Ishikawa (cell line): Measurements from ENCODE around the gene APOC4.

Experiments used
- CEBPB ChIP-seq: IDR thresholded peaks from 2 replicates; pipeline ENCODE4 v1.6.1; 2012
- CREB1 ChIP-seq: IDR thresholded peaks from 2 replicates; pipeline ENCODE4 v1.6.1; 2012; ENCODE audit warnings: low read depth
- EGR1 ChIP-seq: IDR thresholded peaks from 2 replicates; pipeline ENCODE4 v1.6.1; 2012
- EP300 ChIP-seq: IDR thresholded peaks from 2 replicates; pipeline ENCODE4 v1.6.1; 2012; ENCODE audit warnings: borderline replicate concordance
- FOXM1 ChIP-seq: IDR thresholded peaks from 2 replicates; pipeline ENCODE4 v1.6.1; 2012; ENCODE audit warnings: low read depth, borderline replicate concordance
- NFIC ChIP-seq: IDR thresholded peaks from 2 replicates; pipeline ENCODE4 v1.6.1; 2012
- RAD21 ChIP-seq: IDR thresholded peaks from 2 replicates; pipeline ENCODE4 v1.6.1; 2012; ENCODE audit warnings: low read depth
- TAF1 ChIP-seq: IDR thresholded peaks from 2 replicates; pipeline ENCODE4 v1.6.1; 2012; ENCODE audit warnings: low read depth, mild to moderate bottlenecking
- TCF12 ChIP-seq: IDR thresholded peaks from 2 replicates; pipeline ENCODE4 v1.6.1; 2012; ENCODE audit warnings: low read depth
- TEAD4 ChIP-seq: IDR thresholded peaks from 2 replicates; pipeline ENCODE4 v1.6.1; 2012
- YY1 ChIP-seq: IDR thresholded peaks from 2 replicates; pipeline ENCODE4 v1.6.1; 2012; ENCODE audit warnings: low read depth
- ZBTB7A ChIP-seq: IDR thresholded peaks from 2 replicates; pipeline ENCODE4 v1.6.1; 2012; ENCODE audit warnings: low read depth
- TF ChIP-seq, protein P1 (sequence below): IDR thresholded peaks from 2 replicates; pipeline ENCODE4 v1.6.1; 2012
- TF ChIP-seq, protein P2 (sequence below): IDR thresholded peaks from 2 replicates; pipeline ENCODE4 v1.6.1; 2012; ENCODE audit warnings: low read depth, mild to moderate bottlenecking
- TF ChIP-seq, protein P3 (sequence below): IDR thresholded peaks from 2 replicates; pipeline ENCODE4 v1.6.1; 2012

The APOC4 gene

DNA sequence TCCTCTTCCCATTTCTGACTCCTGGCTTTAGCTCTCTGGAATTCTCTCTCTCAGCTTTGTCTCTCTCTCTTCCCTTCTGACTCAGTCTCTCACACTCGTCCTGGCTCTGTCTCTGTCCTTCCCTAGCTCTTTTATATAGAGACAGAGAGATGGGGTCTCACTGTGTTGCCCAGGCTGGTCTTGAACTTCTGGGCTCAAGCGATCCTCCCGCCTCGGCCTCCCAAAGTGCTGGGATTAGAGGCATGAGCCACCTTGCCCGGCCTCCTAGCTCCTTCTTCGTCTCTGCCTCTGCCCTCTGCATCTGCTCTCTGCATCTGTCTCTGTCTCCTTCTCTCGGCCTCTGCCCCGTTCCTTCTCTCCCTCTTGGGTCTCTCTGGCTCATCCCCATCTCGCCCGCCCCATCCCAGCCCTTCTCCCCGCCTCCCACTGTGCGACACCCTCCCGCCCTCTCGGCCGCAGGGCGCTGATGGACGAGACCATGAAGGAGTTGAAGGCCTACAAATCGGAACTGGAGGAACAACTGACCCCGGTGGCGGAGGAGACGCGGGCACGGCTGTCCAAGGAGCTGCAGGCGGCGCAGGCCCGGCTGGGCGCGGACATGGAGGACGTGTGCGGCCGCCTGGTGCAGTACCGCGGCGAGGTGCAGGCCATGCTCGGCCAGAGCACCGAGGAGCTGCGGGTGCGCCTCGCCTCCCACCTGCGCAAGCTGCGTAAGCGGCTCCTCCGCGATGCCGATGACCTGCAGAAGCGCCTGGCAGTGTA is 33.8 kb upstream of the APOC4 start:
- TF ChIP-seq EP300 (no peak), YY1 (no peak), CREB1 (no peak), FOXM1 (no peak), ZBTB7A (no peak), RAD21 (no peak), NFIC (no peak), EGR1 (no peak)
- TF ChIP-seq, protein P1, sequence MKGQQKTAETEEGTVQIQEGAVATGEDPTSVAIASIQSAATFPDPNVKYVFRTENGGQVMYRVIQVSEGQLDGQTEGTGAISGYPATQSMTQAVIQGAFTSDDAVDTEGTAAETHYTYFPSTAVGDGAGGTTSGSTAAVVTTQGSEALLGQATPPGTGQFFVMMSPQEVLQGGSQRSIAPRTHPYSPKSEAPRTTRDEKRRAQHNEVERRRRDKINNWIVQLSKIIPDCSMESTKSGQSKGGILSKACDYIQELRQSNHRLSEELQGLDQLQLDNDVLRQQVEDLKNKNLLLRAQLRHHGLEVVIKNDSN, result no peak
- TF ChIP-seq, protein P2, sequence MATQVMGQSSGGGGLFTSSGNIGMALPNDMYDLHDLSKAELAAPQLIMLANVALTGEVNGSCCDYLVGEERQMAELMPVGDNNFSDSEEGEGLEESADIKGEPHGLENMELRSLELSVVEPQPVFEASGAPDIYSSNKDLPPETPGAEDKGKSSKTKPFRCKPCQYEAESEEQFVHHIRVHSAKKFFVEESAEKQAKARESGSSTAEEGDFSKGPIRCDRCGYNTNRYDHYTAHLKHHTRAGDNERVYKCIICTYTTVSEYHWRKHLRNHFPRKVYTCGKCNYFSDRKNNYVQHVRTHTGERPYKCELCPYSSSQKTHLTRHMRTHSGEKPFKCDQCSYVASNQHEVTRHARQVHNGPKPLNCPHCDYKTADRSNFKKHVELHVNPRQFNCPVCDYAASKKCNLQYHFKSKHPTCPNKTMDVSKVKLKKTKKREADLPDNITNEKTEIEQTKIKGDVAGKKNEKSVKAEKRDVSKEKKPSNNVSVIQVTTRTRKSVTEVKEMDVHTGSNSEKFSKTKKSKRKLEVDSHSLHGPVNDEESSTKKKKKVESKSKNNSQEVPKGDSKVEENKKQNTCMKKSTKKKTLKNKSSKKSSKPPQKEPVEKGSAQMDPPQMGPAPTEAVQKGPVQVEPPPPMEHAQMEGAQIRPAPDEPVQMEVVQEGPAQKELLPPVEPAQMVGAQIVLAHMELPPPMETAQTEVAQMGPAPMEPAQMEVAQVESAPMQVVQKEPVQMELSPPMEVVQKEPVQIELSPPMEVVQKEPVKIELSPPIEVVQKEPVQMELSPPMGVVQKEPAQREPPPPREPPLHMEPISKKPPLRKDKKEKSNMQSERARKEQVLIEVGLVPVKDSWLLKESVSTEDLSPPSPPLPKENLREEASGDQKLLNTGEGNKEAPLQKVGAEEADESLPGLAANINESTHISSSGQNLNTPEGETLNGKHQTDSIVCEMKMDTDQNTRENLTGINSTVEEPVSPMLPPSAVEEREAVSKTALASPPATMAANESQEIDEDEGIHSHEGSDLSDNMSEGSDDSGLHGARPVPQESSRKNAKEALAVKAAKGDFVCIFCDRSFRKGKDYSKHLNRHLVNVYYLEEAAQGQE, result no peak

DNA sequence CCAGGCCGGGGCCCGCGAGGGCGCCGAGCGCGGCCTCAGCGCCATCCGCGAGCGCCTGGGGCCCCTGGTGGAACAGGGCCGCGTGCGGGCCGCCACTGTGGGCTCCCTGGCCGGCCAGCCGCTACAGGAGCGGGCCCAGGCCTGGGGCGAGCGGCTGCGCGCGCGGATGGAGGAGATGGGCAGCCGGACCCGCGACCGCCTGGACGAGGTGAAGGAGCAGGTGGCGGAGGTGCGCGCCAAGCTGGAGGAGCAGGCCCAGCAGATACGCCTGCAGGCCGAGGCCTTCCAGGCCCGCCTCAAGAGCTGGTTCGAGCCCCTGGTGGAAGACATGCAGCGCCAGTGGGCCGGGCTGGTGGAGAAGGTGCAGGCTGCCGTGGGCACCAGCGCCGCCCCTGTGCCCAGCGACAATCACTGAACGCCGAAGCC is 33.2 kb upstream of the APOC4 start:
- no peak for TF ChIP-seq CEBPB
- TF ChIP-seq TAF1, result no peak
- TF ChIP-seq, protein P3, sequence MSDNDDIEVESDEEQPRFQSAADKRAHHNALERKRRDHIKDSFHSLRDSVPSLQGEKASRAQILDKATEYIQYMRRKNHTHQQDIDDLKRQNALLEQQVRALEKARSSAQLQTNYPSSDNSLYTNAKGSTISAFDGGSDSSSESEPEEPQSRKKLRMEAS, result no peak
- TF ChIP-seq, protein P1, result no peak
- TF ChIP-seq TEAD4, result no peak
- TF ChIP-seq RAD21, result no peak
- TF ChIP-seq TCF12, result no peak
- no peak for TF ChIP-seq FOXM1
- TF ChIP-seq CREB1, result no peak
- no peak for TF ChIP-seq ZBTB7A
- TF ChIP-seq, protein P2, result no peak
- TF ChIP-seq EP300, result no peak
- TF ChIP-seq EGR1, result no peak
- TF ChIP-seq YY1, result no peak

DNA sequence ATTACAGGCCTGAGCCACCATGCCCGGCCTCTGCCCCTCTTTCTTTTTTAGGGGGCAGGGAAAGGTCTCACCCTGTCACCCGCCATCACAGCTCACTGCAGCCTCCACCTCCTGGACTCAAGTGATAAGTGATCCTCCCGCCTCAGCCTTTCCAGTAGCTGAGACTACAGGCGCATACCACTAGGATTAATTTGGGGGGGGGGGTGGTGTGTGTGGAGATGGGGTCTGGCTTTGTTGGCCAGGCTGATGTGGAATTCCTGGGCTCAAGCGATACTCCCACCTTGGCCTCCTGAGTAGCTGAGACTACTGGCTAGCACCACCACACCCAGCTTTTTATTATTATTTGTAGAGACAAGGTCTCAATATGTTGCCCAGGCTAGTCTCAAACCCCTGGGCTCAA is 32.3 kb upstream of the APOC4 start:
- no peak for TF ChIP-seq TEAD4
- TF ChIP-seq, protein P2, result no peak
- TF ChIP-seq CEBPB, result no peak
- TF ChIP-seq CREB1, result no peak
- TF ChIP-seq, protein P1, result no peak
- TF ChIP-seq TCF12, result no peak
- no peak for TF ChIP-seq NFIC
- no peak for TF ChIP-seq FOXM1
- TF ChIP-seq ZBTB7A, result no peak
- TF ChIP-seq EP300, result no peak
- no peak for TF ChIP-seq YY1
- TF ChIP-seq TAF1, result no peak
- no peak for TF ChIP-seq EGR1
- TF ChIP-seq, protein P3, result no peak
- no peak for TF ChIP-seq RAD21

DNA sequence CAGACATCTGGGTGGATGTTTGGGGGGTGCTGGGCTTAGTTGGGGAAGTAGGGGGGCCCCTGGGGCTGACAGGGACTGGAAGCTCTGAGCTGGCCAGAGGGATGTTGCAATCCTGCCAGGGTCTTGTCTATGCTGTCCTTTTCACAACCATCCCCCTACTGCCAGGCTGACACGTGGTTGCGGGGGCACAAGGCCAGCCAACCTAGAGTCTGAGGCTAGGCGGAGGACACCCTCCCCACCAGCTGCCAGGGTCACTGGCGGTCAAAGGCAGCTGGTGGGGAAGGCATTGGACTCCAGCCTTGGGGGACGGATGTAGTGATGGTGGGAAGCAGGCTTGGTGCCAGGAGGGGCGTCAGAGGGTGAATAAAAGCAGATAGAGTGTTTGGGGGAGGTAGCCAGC is 29.2 kb upstream of the APOC4 start:
- TF ChIP-seq, protein P3, result no peak
- TF ChIP-seq, protein P2, result no peak
- TF ChIP-seq EP300, result no peak
- no peak for TF ChIP-seq RAD21
